Stomach (tissue), 9 donors: ENCODE results near the gene SCAI. TPM values are rescaled to one million over a fixed set of nuclear protein-coding genes. Genes with fewer than 3 reads are reported as not detected.
"Not testable (repeated sequence)": the region's sequence is repeated elsewhere in the genome, so short reads cannot be mapped to it uniquely, and the experiment has no call there.

Experiments used
- DNase-seq, 2 donors: peaks; one replicate each; pipeline versions ENCODE4 v3.0.0 to v3.0.0-alpha.2; 2013 to 2019
- H3K27ac ChIP-seq, 5 donors: fragments of 200-600 bp in 4 of 5; sonication (generic) in 4 of 5; one replicate each; pipeline ENCODE4 v1.5.1; 2013 to 2019; ENCODE audit warnings: mild to moderate bottlenecking in 1 of 5, moderate library complexity in 1 of 5
- H3K27me3 ChIP-seq, 3 donors: fragments of 200-600 bp; sonication (generic); one replicate each; pipeline ENCODE4 v1.5.1; 2017 to 2019; ENCODE audit warnings: mixed run types in 1 of 3
- H3K36me3 ChIP-seq, 4 donors: fragments of 200-600 bp; sonication (generic); 1 replicate in 3 of 4; 2 replicates in 1 of 4; pipeline ENCODE4 v1.5.1; 2016 to 2019
- H3K4me1 ChIP-seq, 4 donors: fragments of 200-600 bp; sonication (generic); one replicate each; pipeline ENCODE4 v1.5.1; 2016 to 2019
- H3K4me3 ChIP-seq, 4 donors: fragments of 200-600 bp; sonication (generic) in 3 of 4; one replicate each; pipeline ENCODE4 v1.5.1; 2016 to 2019; ENCODE audit warnings: mild to moderate bottlenecking in 1 of 4
- H3K9me3 ChIP-seq, 4 donors: fragments of 200-600 bp; sonication (generic); one replicate each; pipeline ENCODE4 v1.5.1; 2016 to 2019
- CTCF ChIP-seq, 7 experiments: fragments of 450-650 bp in 4 of 7; fragments of 200-600 bp in 3 of 7; sonication (generic) in 3 of 7; IDR thresholded peaks; one replicate each; pipeline ENCODE4 v1.5.1; 2016 to 2019; ENCODE audit warnings: antibody characterized with exemption in 7 of 7, control low read depth in 2 of 7, mild to moderate bottlenecking in 1 of 7
- EP300 ChIP-seq: sonication (generic); formaldehyde crosslinking; IDR thresholded peaks from one replicate; pipeline ENCODE4 v1.6.1; 2017; ENCODE audit warnings: antibody characterized with exemption
- POLR2A ChIP-seq, 4 donors: fragments of 450-650 bp; IDR thresholded peaks; one replicate each; pipeline ENCODE4 v1.6.1; 2016; ENCODE audit warnings: antibody characterized with exemption in 4 of 4, control low read depth in 2 of 4, mild to moderate bottlenecking in 1 of 4, moderate library complexity in 1 of 4
- POLR2AphosphoS5 ChIP-seq, 3 donors: sonication (generic); formaldehyde crosslinking; IDR thresholded peaks; one replicate each; pipeline ENCODE4 v1.6.1; 2016; ENCODE audit warnings: antibody characterized with exemption in 3 of 3
- WGBS, 5 donors: extraction: QIAGEN DNeasy Blood & Tissue Kit in 3 of 5; methylation state at CpG; one replicate each; pipeline versions ENCODE4 v1.1.5 to v1.1.7; 2013 to 2018; 5-methylcytosine and 5-hydroxymethylcytosine counted together
- intact Hi-C: fragments of 100-400 bp; cut with DNase I; formaldehyde crosslinking; loops from one replicate; pipeline ENCODE4 v1.15.1; 2023; ENCODE audit warnings: low total_unique reads
- polyA plus RNA-seq, 3 donors: library from polyadenylated mRNA; stranded (reverse); fragments of 200-250 nt; gene quantifications; one replicate each; pipeline ENCODE4 v1.2.3, GENCODE V29; 2013
- total RNA-seq, 5 donors: library from RNA; depleted of rRNA; stranded (reverse); fragments of >200 nt; gene quantifications; one replicate each; pipeline versions ENCODE4 v1.1.0 to v1.2.3, GENCODE V29; 2014 to 2016
- donor health status: healthy with polysubstance abuse.
- donor health status: Bipolar disorder and iron deficiency.
- donor health status: healthy.

The SCAI gene
- total and polyA plus RNA-seq, 8 donors = 0.46 to 21.0 (median 3.1) TPM

- DNase-seq = no peak
- Histone ChIP-seq H3K27ac (no peak overlapping the region), H3K4me3 (no peak overlapping the region), H3K27me3 (no peaks in the 10 kb centered on the region), H3K9me3 (peaks cover 0 to 4% (median 0%) of the 10 kb centered on the region in 4 donors), H3K36me3 (no peaks in the 10 kb centered on the region), H3K4me1 (no peaks in the 10 kb centered on the region)
- 95 to 100% (median 96%) methylated on average over 2 of the region's 2 CpGs for WGBS, 5 donors
- TF ChIP-seq CTCF (IDR thresholded peaks at IDR 0.05) = no peak
- TF ChIP-seq EP300 = no peak
- no peak for TF ChIP-seq POLR2A (IDR thresholded peaks at IDR 0.05)
- intact Hi-C loops = no loop called here
Observed at GRCh38 chr9:125110464-125110863, 32.9 kb downstream of the SCAI start.

GRCh38 chr9:125108541-125108940, 34.8 kb downstream of the SCAI start:
- 96 to 100% (median 98%) methylated on average over 12 to 23 of the region's 33 CpGs for WGBS, 5 donors
- H3K27me3 ChIP-seq, H3K4me1 ChIP-seq, H3K4me3 ChIP-seq, DNase-seq, H3K27ac ChIP-seq, intact Hi-C loops, H3K36me3 ChIP-seq, H3K9me3 ChIP-seq: not testable (repeated sequence)

GRCh38 chr9:125106285-125106893, 36.9 kb downstream of the SCAI start:
- intact Hi-C loops = no loop called here
- Histone ChIP-seq H3K4me1 (no peaks in the 10 kb centered on the region), H3K9me3 (no peaks in the 10 kb centered on the region), H3K27me3 (no peaks in the 10 kb centered on the region), H3K27ac (no peak overlapping the region), H3K4me3 (no peak overlapping the region), H3K36me3 (no peaks in the 10 kb centered on the region)
- no peak for TF ChIP-seq POLR2A (IDR thresholded peaks at IDR 0.05)
- no peak for TF ChIP-seq EP300
- no peak for TF ChIP-seq POLR2AphosphoS5 (IDR thresholded peaks at IDR 0.05)
- no peak for TF ChIP-seq CTCF (IDR thresholded peaks at IDR 0.05)
- peak in 1 of 2 donors; percentile 25 for DNase-seq

- WGBS, 5 donors = 77 to 87% (median 86%) methylated on average over 3 of the region's 3 CpGs
- Histone ChIP-seq H3K27me3 (no peaks in the 10 kb centered on the region), H3K9me3 (no peaks in the 10 kb centered on the region), H3K27ac (no peak overlapping the region), H3K4me3 (no peak overlapping the region), H3K36me3 (no peaks in the 10 kb centered on the region), H3K4me1 (peaks cover 0 to 9% (median 0%) of the 10 kb centered on the region in 4 donors)
- no peak for DNase-seq
- intact Hi-C loops = no loop called here
- no peak for TF ChIP-seq POLR2AphosphoS5 (IDR thresholded peaks at IDR 0.05)
Observed at GRCh38 chr9:125103770-125104460, 39.4 kb downstream of the SCAI start.

- TF ChIP-seq POLR2AphosphoS5 (IDR thresholded peaks at IDR 0.05) = no peak
- Histone ChIP-seq H3K9me3 (no peaks in the 10 kb centered on the region), H3K36me3 (no peaks in the 10 kb centered on the region), H3K4me3 (no peak overlapping the region), H3K4me1 (peaks cover 0 to 11% (median 0%) of the 10 kb centered on the region in 4 donors), H3K27me3 (no peaks in the 10 kb centered on the region), H3K27ac (no peak overlapping the region)
- DNase-seq = no peak
- intact Hi-C loops = no loop called here
- 95 to 100% (median 97%) methylated on average over 1 of the region's 1 CpG for WGBS, 5 donors
Observed at GRCh38 chr9:125103021-125103420, 40.3 kb downstream of the SCAI start.

GRCh38 chr9:125100822-125101221, 42.5 kb downstream of the SCAI start:
- no peak overlapping the region for H3K27ac ChIP-seq
- H3K4me3 ChIP-seq = no peak overlapping the region
- 87 to 93% (median 90%) methylated on average over 4 of the region's 4 CpGs for WGBS, 5 donors
- H3K36me3 ChIP-seq = no peaks in the 10 kb centered on the region
- H3K9me3 ChIP-seq = no peaks in the 10 kb centered on the region
- H3K4me1 ChIP-seq = peaks cover 0 to 11% (median 0%) of the 10 kb centered on the region in 4 donors
- DNase-seq = no peak
- intact Hi-C loops = no loop called here
- no peaks in the 10 kb centered on the region for H3K27me3 ChIP-seq
- TF ChIP-seq CTCF (IDR thresholded peaks at IDR 0.05) (no peak), EP300 (no peak), POLR2AphosphoS5 (IDR thresholded peaks at IDR 0.05) (no peak), POLR2A (IDR thresholded peaks at IDR 0.05) (no peak)
